WTC11 (cell line): ENCODE measurements around the gene NKD1. TPM values are rescaled to one million over a fixed set of nuclear protein-coding genes. Genes with fewer than 3 reads are reported as not detected.

ENCODE experiments used
- ATAC-seq: fragments of 200-7000 bp; cut with Tn5 transposase; 2 replicates; pipeline ENCODE4 v1.10.0; 2021; ENCODE audit warnings: mild to moderate bottlenecking, moderate library complexity
- CTCF ChIA-PET: fragments of 300-600 bp; sonication (Branson Sonifier 250); formaldehyde crosslinking; loops from one replicate; lab custom pipeline; 2021; ENCODE audit warnings: antibody characterized with exemption; lab: Charles Lee
- POLR2A ChIA-PET: fragments of 350-600 bp; sonication (Branson Sonifier 250); formaldehyde crosslinking; loops from one replicate; lab custom pipeline; 2021; ENCODE audit warnings: antibody characterized with exemption; lab: Charles Lee
- DNase-seq: peaks from one replicate; pipeline ENCODE4 v3.0.0; 2021; ENCODE audit warnings: low spot score
- H3K27ac Mint-ChIP-seq: 2 replicates; pipeline ENCODE4 v1.8.0; 2021; ENCODE audit warnings: mixed read lengths
- H3K27me3 Mint-ChIP-seq: 2 replicates; pipeline ENCODE4 v1.8.0; 2021; ENCODE audit warnings: low read depth, mild to moderate bottlenecking, moderate library complexity, mixed read lengths
- H3K36me3 Mint-ChIP-seq: 2 replicates; pipeline ENCODE4 v1.8.0; 2021; ENCODE audit warnings: mixed read lengths
- H3K4me1 Mint-ChIP-seq: 2 replicates; pipeline ENCODE4 v1.8.0; 2022; ENCODE audit warnings: mixed read lengths
- H3K4me3 Mint-ChIP-seq: 2 replicates; pipeline ENCODE4 v1.8.0; 2021; ENCODE audit warnings: mild to moderate bottlenecking, moderate library complexity, mixed read lengths
- H3K9me3 Mint-ChIP-seq: 2 replicates; pipeline ENCODE4 v1.8.0; 2021; ENCODE audit warnings: mixed read lengths
- ARID4B ChIP-seq: sonication (generic); formaldehyde crosslinking; IDR thresholded peaks from 2 replicates; pipeline ENCODE4 v1.8.0; 2023; ENCODE audit warnings: missing genetic modification reagents, mild to moderate bottlenecking, borderline replicate concordance
- ATF3 ChIP-seq: sonication (generic); formaldehyde crosslinking; conservative IDR thresholded peaks from 2 replicates; pipeline ENCODE4 v1.8.1; 2022; ENCODE audit warnings: mild to moderate bottlenecking, missing genetic modification reagents
- JAZF1 ChIP-seq: fragments of 250-450 bp; sonication (Bioruptor Pico); IDR thresholded peaks from 2 replicates; pipeline ENCODE4 v1.9.0; 2021; ENCODE audit warnings: moderate library complexity, mild to moderate bottlenecking, inconsistent platforms
- NFYB ChIP-seq: sonication (generic); formaldehyde crosslinking; conservative IDR thresholded peaks from 2 replicates; pipeline ENCODE4 v1.8.0; 2022; ENCODE audit warnings: low read depth, missing genetic modification reagents
- NR1H2 ChIP-seq: sonication (generic); formaldehyde crosslinking; IDR thresholded peaks from 2 replicates; pipeline ENCODE4 v1.9.0; 2021; ENCODE audit warnings: mild to moderate bottlenecking, moderate library complexity, missing genetic modification reagents
- NR3C1 ChIP-seq: sonication (generic); formaldehyde crosslinking; conservative IDR thresholded peaks from 2 replicates; pipeline ENCODE4 v1.8.1; 2023; ENCODE audit warnings: low read depth, mild to moderate bottlenecking, missing genetic modification reagents
- OVOL2 ChIP-seq: fragments of 250-450 bp; sonication (Bioruptor Pico); IDR thresholded peaks from 2 replicates; pipeline ENCODE4 v1.9.0; 2021; ENCODE audit warnings: mild to moderate bottlenecking, borderline replicate concordance
- PRRX2 ChIP-seq: fragments of 250-450 bp; sonication (Bioruptor Pico); IDR thresholded peaks from 2 replicates; pipeline ENCODE4 v1.8.0; 2021; ENCODE audit warnings: mild to moderate bottlenecking
- SMAD3 ChIP-seq: sonication (generic); formaldehyde crosslinking; IDR thresholded peaks from 2 replicates; pipeline ENCODE4 v1.8.0; 2022; ENCODE audit warnings: missing genetic modification reagents, mild to moderate bottlenecking, borderline replicate concordance
- TCF7 ChIP-seq: sonication (generic); formaldehyde crosslinking; IDR thresholded peaks from 2 replicates; pipeline ENCODE4 v1.8.0; 2022; ENCODE audit warnings: mild to moderate bottlenecking, low read depth, missing genetic modification reagents, moderate library complexity
- TEAD1 ChIP-seq: sonication (generic); formaldehyde crosslinking; IDR thresholded peaks from 2 replicates; pipeline ENCODE4 v1.8.0; 2022; ENCODE audit warnings: mild to moderate bottlenecking, missing genetic modification reagents
- ZNF512 ChIP-seq: sonication (generic); formaldehyde crosslinking; IDR thresholded peaks from 2 replicates; pipeline ENCODE4 v1.8.1; 2022; ENCODE audit warnings: missing genetic modification reagents, borderline replicate concordance
- ZNF671 ChIP-seq: fragments of 250-450 bp; sonication (Bioruptor Pico); IDR thresholded peaks from 2 replicates; pipeline ENCODE4 v1.8.0; 2021; ENCODE audit warnings: mild to moderate bottlenecking
- total RNA-seq: library from RNA; stranded (reverse); gene quantifications from 3 replicates; pipeline ENCODE4 v1.2.3, GENCODE V29; 2021
- TF ChIP-seq, protein P1 (sequence below): sonication (generic); formaldehyde crosslinking; IDR thresholded peaks from 2 replicates; pipeline ENCODE4 v1.8.0; 2022; ENCODE audit warnings: mild to moderate bottlenecking, missing genetic modification reagents
- TF ChIP-seq, protein P2 (sequence below): sonication (generic); formaldehyde crosslinking; IDR thresholded peaks from 2 replicates; pipeline ENCODE4 v1.8.0; 2022; ENCODE audit warnings: mild to moderate bottlenecking, missing genetic modification reagents

Gene NKD1
- total RNA-seq, 1 experiment from 2014 or later, result 6.0 TPM

DNA sequence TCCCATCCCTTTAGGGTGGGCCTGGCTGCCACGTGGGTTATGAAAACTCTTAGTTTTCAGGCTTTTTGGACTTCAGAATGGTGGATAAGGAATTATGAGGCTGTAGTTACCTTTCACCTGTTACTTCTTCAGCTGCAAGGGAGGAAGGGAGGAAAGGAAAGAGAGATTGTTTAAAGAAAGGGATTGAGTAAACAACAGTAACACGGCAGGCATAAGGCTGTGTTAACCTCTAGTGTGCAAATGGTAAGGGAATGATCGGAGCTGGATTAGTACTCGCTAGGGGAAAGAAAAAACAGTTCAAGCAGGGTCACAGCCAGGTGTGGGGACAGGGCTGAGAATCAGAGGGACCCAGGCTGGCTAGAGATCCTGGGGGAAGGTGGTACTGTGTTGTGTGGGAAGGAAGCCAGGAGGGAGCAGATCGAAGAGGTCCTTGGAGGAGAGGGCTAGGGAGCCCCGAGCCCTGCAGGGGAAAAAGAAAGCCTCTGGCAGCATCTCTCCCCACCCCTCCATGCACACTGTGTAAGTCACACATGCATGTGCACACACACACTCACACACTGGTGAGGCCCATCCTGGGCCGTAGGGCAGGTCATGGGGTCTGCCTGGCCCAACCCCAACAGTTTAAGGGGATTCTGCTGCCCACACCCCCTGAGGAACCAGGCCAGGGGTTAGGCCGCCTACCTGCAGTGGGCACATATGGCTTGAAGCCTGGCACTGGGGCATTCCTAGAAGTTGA lies 83.2 kb downstream of the NKD1 start:
- no peaks in the 10 kb centered on the region for H3K36me3 Mint-ChIP-seq
- no peaks in the 10 kb centered on the region for H3K9me3 Mint-ChIP-seq
- H3K4me1 Mint-ChIP-seq, result peaks cover 3% of the 10 kb centered on the region; the same call in 1 of the 2 replicates
- TF ChIP-seq NFYB (no peak), NR1H2 (CRISPR knock-in tag) (no peak), PRRX2 (CRISPR knock-in tag) (no peak), ZNF512 (CRISPR knock-in tag) (no peak), SMAD3 (no peak), JAZF1 (CRISPR knock-in tag) (no peak), ZNF671 (CRISPR knock-in tag) (no peak), ATF3 (no peak), ARID4B (no peak), NR3C1 (CRISPR knock-in tag) (no peak), TCF7 (CRISPR knock-in tag) (no peak), OVOL2 (CRISPR knock-in tag) (no peak)
- TF ChIP-seq, protein P1, sequence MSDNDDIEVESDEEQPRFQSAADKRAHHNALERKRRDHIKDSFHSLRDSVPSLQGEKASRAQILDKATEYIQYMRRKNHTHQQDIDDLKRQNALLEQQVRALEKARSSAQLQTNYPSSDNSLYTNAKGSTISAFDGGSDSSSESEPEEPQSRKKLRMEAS (CRISPR knock-in tag), result no peak
- TF ChIP-seq, protein P2, sequence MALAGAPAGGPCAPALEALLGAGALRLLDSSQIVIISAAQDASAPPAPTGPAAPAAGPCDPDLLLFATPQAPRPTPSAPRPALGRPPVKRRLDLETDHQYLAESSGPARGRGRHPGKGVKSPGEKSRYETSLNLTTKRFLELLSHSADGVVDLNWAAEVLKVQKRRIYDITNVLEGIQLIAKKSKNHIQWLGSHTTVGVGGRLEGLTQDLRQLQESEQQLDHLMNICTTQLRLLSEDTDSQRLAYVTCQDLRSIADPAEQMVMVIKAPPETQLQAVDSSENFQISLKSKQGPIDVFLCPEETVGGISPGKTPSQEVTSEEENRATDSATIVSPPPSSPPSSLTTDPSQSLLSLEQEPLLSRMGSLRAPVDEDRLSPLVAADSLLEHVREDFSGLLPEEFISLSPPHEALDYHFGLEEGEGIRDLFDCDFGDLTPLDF (CRISPR knock-in tag), result no peak
- no peak overlapping the region for H3K4me3 Mint-ChIP-seq
- H3K27ac Mint-ChIP-seq, result no peak overlapping the region
- ChIA-PET POLR2A (no interaction called here), CTCF (no interaction called here)
- DNase-seq, result no peak
- no peak for ATAC-seq
- no peaks in the 10 kb centered on the region for H3K27me3 Mint-ChIP-seq

DNA sequence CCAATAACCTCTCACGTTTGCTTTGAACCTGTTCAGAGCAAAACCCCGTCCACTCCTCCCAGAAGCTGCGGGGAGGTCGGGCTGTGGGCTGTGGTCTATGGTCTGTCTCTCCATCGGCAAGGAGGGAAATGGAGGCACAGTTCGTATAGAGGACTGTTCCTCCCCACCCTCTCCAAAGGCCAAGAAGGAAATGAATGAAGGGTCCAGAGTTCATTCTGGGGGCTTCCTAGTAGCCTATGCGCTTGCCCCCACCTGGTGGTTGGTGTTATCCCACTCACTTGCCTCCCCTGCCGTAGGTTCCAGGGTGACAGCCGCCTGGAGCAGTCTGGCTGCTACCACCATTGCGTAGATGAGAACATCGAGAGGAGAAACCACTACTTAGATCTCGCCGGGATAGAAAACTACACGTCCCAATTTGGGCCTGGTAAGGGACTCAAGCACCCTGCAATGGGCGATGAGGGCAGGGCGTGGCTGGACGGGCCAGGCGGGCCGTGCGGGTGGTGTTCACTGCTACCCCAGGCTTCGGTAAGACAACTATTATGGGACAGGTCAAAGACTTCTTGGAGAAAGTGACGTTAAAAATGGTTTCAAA lies 83.9 kb downstream of the NKD1 start:
- CTCF ChIA-PET, result no interaction called here
- no peak for TF ChIP-seq TEAD1 (CRISPR knock-in tag)
- H3K27me3 Mint-ChIP-seq, result no peaks in the 10 kb centered on the region
- DNase-seq (no peak), ATAC-seq (no peak)
- H3K4me1 Mint-ChIP-seq, result peaks cover 3% of the 10 kb centered on the region; the same call in 1 of the 2 replicates
- H3K4me3 Mint-ChIP-seq, result no peak overlapping the region
- H3K27ac Mint-ChIP-seq, result no peak overlapping the region
- no peaks in the 10 kb centered on the region for H3K9me3 Mint-ChIP-seq
- POLR2A ChIA-PET, result no interaction called here
- no peaks in the 10 kb centered on the region for H3K36me3 Mint-ChIP-seq
